Stimulated activated CD8-positive, alpha-beta memory T cell treated with anti-CD3 and anti-CD28 coated beads, Interleukin-7, amount 100 ng/mL, for 4 hours (primary cell): ENCODE results near the gene CD300A.

Experiments
- DNase-seq, 2 donors: peaks; one replicate each; pipeline ENCODE4 v3.0.0-alpha.2; 2020; ENCODE audit warnings: low read depth in 2 of 2

The CD300A gene

GRCh38 chr17:74439691-74440567, 26.5 kb upstream of the CD300A start:
- DNase-seq = no peak

- no peak for DNase-seq
These were observed 24.9 kb upstream of the CD300A start for GRCh38 chr17:74441537-74441936.

GRCh38 chr17:74442291-74442669, 24.2 kb upstream of the CD300A start:
- no peak for DNase-seq

DNA sequence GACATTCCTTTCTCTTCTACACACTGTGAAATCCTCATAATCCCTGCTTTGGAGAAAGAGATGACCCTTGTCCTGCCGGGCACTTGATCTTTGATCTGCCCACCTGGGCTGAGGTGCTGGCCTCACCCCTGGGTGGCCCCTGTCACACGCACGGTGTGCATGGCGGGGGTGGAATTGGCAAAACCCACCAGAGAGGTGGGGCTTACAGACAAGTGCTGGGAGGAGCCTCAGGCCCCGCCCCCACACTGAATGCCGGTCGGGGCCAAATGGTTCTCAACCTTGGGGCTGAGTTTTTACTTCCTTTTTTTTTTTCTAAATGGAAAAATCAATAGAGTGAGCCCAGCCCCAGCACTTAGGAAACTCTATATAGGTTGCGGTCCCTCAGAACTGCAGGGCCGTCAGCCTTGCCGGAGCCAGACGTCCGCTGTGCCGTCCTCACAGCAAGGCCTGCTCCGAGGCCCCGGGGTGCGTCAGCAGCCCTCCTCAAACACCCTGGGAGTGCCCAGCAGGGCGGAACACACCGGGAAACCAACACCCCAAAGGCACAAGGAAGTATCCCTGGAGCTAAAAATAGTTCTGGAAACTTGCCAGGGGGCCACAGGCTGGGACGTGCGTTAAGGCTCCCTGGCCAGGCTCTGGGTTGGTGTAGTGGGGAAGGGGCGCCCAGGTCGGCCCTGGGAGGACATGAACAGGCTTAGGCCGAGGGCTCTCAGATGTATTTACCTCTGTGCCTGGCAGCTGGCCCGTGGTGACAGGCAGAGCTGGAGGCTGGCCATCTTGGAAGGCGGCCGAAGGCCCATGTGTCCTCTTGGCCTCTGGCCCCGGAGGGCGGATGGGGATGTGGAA, 23.5 kb upstream of the CD300A start:
- no peak for DNase-seq

DNA sequence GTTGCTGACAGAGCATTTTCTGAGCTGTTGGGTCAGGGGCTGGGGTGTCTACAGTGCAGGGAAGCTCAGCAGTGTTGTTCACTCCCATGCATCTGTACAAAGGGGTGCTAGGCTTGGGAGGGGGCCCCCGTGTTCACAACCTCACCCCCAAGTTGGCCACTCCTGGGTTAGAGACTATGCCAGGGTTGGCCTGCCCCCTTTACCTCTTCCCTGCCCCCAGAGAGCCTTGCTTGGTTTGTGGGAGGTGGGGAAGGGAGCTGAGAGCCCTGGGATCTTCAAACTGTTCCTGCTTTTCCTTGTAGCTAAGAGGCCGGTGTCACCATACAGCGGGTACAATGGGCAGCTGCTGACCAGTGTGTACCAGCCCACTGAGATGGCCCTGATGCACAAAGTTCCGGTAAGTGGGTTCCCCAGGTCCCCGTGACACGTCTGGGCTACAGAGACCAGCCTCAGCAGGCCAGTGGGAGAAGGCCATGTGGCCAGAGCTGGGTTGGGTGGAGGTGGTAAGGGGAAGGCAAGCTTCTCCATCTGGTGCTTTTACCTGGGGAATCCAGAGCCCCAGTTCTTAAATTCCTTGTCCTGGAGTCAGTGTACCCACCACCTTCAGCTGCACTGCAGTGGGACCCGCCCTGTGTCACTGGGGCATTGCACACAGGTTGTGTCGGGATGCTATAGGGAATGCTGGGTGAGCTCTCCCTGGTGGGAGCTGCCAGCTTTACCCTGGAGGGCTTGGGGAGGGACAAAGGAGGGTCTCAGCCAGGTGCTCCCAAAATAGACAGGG, 22.7 kb upstream of the CD300A start:
- DNase-seq = no peak

- no peak for DNase-seq
These were observed 22.0 kb upstream of the CD300A start for GRCh38 chr17:74444406-74444805.

- no peak for DNase-seq
These were observed 21.3 kb upstream of the CD300A start for GRCh38 chr17:74445158-74445557.

- DNase-seq = peak in 1 of 2 donors; percentile 45
These were observed 19.6 kb upstream of the CD300A start for GRCh38 chr17:74446551-74447500.

- no peak for DNase-seq
These were observed 18.7 kb upstream of the CD300A start for GRCh38 chr17:74447628-74448159.

DNA sequence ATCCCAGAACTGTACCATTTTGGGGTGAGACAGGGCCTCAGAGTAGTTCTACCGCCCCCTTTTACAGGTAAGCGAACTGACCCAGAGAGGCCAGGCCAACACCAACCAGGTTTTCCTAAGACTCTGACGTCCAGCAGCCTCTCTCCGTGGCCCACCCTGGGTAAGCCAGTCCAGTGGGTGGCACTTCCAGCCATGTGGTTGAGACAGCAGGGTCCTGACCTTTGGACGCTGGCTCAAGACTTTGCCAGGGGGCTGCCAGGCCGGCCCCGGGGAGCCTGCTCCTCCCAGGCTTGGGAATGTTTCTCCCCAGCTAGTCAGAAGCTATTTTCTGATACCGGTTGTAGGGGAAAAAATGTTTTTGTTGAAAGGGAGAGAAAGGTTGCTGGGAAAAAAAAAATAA, 17.7 kb upstream of the CD300A start:
- no peak for DNase-seq

GRCh38 chr17:74449306-74449705, 17.1 kb upstream of the CD300A start:
- no peak for DNase-seq

DNA sequence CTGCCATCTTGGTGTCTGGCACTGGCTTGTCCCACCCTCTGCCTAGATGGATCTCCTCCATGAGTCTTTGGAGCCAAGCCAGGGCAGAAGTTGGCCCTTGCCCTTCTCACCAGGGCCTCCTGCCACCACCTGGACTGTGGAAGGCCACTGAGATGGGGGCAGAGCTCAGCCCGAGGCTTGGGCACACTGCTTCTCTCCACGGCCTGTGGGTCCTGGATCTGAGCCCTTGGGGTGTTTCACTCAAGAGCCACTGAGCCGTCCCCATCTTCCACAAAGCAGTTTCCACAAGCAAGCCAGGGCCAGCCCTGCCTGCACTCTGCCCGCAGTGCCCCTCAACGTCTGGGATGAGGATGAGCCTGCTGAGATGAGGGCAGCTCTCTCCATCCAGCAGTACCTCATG, 16.7 kb upstream of the CD300A start:
- no peak for DNase-seq

DNA sequence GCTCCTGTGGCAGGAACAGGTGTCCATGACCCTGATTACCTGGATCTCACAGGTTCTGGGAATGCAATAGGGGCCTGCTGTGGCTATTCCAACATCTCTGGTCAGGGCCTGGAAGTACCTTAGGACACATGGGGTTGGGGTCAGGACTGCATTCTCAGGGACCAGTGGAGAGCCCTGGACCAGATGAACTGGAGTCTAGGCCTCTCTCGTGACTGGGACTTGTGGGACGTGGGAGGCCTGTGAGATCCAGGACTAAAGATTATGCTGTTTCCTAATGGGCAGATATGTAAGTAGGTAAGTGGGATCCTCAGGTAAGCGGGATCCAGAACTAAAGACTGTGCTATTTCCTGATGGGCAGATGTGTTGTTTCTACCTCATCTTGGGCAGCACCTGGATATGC, 16.2 kb upstream of the CD300A start:
- DNase-seq = no peak

- DNase-seq = no peak
These were observed 15.5 kb upstream of the CD300A start for GRCh38 chr17:74450925-74451403.

DNA sequence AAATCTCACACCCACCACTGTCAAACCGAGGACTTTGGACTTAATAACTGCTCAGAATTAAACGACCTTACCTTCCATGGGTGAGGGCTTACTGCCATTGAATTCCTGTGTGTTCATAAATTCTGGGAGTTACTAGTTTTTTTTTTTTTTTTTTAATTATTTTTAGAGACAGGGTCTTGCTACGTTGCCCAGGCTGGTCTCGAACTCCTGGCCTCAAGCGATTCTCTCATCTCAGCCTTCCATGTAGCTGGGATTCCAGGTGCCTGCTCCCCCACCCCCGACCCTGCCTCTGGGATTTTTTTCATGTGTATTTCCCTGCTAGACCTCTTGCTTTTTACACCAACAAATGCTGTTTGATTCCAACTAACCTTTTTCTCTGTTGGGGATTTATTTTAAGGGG, 14.9 kb upstream of the CD300A start:
- DNase-seq = no peak

DNA sequence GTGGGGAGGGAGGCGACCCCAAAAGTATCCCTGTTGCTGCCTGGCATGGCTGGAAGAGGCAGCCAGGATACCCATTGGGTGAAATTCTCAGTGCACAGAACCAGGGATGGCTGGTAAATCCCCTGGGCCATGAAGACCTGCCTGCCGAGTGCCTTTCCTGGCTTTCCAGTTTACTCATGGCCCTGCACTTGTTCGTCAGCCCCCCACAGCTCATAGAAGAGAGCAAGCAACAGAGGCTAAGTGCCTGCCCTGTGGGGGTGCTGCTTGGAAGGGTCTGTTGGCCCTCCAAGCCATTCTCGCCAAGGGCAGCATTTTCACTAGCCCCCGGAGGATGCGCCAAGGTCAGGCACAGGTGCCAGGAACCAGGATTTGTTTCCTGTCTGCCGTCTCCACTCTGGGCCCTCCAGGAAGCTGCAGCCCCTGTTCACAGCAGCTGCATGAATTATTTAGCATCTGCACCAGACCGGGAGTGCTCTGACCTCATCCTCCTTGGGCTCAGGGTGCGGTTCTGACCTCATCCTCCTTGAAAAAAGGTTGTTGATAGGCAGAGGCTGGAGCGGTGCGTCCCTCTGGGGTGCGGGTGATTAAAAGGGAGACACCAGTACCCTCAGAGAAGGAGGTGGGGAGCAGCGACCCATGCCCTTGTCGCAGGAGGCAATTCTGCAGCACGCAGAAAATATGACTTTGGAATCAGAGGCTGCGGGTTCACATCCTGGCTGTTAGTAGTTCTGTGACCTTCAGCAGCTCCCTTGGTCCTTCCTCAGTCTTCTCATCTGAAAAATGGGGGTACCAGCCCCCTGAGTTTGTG, 14.2 kb upstream of the CD300A start:
- no peak for DNase-seq

DNA sequence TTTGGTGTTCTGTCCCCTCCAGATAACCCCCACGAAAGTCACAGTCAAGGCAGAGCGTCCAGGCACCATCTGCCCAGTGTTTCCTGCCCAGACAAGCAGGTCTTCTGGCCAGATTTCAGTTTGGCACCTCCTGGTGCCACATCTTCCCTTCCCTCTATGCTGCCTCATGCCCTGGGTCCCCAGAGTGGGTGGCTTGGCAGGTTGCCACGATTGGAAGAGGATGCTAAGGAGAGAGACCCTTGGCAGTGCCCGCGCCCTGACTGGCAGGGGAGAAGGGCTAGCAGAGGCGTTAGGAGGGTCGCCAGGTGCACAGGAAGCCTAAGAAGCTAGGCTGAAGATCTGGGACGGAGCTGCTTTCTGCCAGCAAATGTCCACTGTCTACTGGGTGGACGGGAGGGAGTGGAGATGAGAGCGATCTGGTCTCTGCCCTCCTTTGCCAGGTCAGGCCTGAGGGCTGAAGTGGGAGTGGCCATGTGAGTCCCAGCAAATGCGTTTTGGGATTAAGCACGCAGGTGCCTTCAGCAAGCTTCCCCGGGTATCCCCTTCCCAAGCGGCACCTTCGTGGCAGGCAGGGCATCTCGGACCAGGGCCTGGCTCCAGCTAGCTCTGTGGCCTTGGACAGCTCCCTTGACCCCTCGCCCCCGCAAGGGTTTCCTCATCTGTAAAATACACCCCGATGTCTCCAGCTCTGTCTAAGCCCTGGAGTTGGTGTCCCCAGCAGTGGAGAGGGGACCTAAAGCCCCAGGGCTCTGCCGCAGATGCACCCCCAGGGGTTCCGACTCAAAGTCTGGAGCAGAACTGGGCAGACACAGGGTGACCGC, 13.4 kb upstream of the CD300A start:
- no peak for DNase-seq

- DNase-seq = no peak
These were observed 12.7 kb upstream of the CD300A start for GRCh38 chr17:74453665-74454196.
